OCI-LY1 (cell line): ENCODE results near the gene MACF1.

Experiments
- H2AFZ ChIP-seq: fragments of 200-600 bp; sonication (generic), shearing (Covaris generic); 2 replicates; pipeline ENCODE4 v1.6.0; 2014; ENCODE audit warnings: antibody characterized with exemption, mild to moderate bottlenecking, low read length
- H3F3A ChIP-seq: fragments of 200-600 bp; sonication (generic), shearing (Covaris generic); 2 replicates; pipeline ENCODE4 v1.6.0; 2014; ENCODE audit warnings: mild to moderate bottlenecking, antibody characterized with exemption, low read length, moderate library complexity; ENCODE audit not compliant: insufficient read depth
- H3K27ac ChIP-seq: fragments of 200-600 bp; sonication (generic); 2 replicates; pipeline ENCODE4 v1.5.1; 2014; ENCODE audit warnings: low read length, mixed run types, mild to moderate bottlenecking, low read depth; ENCODE audit not compliant: poor library complexity, severe bottlenecking
- H3K27me3 ChIP-seq: fragments of 200-600 bp; sonication (generic); 2 replicates; pipeline ENCODE4 v1.6.0; 2014; ENCODE audit warnings: antibody characterized with exemption, mild to moderate bottlenecking, low read length, moderate library complexity; ENCODE audit not compliant: insufficient read depth
- H3K36me3 ChIP-seq: fragments of 200-600 bp; sonication (generic); 2 replicates; pipeline ENCODE4 v1.6.1; 2014; ENCODE audit warnings: mild to moderate bottlenecking, antibody characterized with exemption, low read length, moderate library complexity, mixed read lengths; ENCODE audit not compliant: insufficient read depth
- H3K4me1 ChIP-seq: fragments of 200-600 bp; sonication (generic); 2 replicates; pipeline ENCODE4 v1.5.1; 2014; ENCODE audit warnings: mild to moderate bottlenecking, low read length, moderate library complexity; ENCODE audit not compliant: insufficient read depth, severe bottlenecking
- H3K4me2 ChIP-seq: fragments of 200-600 bp; sonication (generic), shearing (Covaris generic); 2 replicates; pipeline ENCODE4 v1.6.1; 2014; ENCODE audit warnings: low read length
- H3K4me3 ChIP-seq: fragments of 200-600 bp; sonication (generic); 2 replicates; pipeline ENCODE4 v1.5.1; 2014; ENCODE audit warnings: low read length, low read depth, mild to moderate bottlenecking, mixed read lengths; ENCODE audit not compliant: poor library complexity, severe bottlenecking
- H3K79me2 ChIP-seq: fragments of 200-600 bp; shearing (Covaris generic); 2 replicates; pipeline ENCODE4 v1.6.1; 2016; ENCODE audit warnings: mixed run types, low read length, mixed read lengths; ENCODE audit not compliant: insufficient read depth
- H3K9ac ChIP-seq: fragments of 200-600 bp; sonication (generic), shearing (Covaris generic); 2 replicates; pipeline ENCODE4 v1.6.1; 2014; ENCODE audit warnings: mild to moderate bottlenecking, low read length, mixed read lengths
- H3K9me2 ChIP-seq: fragments of 200-600 bp; sonication (generic), shearing (Covaris generic); 2 replicates; pipeline ENCODE4 v1.6.1; 2014; ENCODE audit warnings: low read depth, mild to moderate bottlenecking, low read length, mixed read lengths
- H3K9me3 ChIP-seq: fragments of 200-600 bp; shearing (Covaris generic); 2 replicates; pipeline ENCODE4 v1.6.1; 2014; ENCODE audit warnings: low read length, mixed read lengths
- H4K20me1 ChIP-seq: fragments of 200-600 bp; sonication (generic), shearing (Covaris generic); 2 replicates; pipeline ENCODE4 v1.6.0; 2016; ENCODE audit warnings: mild to moderate bottlenecking, low read length; ENCODE audit not compliant: insufficient read depth
- EZH2 ChIP-seq: fragments of 200-600 bp; sonication (generic), shearing (Covaris generic); IDR thresholded peaks from 2 replicates; pipeline ENCODE4 v1.8.0; 2017; ENCODE audit warnings: borderline replicate concordance, mixed run types, mild to moderate bottlenecking, antibody characterized with exemption, low read length, moderate library complexity, mixed read lengths
- TF ChIP-seq, protein P1 (sequence below): fragments of 200-600 bp; sonication (generic), shearing (Covaris generic); IDR thresholded peaks from 2 replicates; pipeline ENCODE4 v1.5.1; 2017; ENCODE audit warnings: mild to moderate bottlenecking, antibody characterized with exemption, low read length, moderate library complexity, mixed read lengths

The MACF1 gene

DNA sequence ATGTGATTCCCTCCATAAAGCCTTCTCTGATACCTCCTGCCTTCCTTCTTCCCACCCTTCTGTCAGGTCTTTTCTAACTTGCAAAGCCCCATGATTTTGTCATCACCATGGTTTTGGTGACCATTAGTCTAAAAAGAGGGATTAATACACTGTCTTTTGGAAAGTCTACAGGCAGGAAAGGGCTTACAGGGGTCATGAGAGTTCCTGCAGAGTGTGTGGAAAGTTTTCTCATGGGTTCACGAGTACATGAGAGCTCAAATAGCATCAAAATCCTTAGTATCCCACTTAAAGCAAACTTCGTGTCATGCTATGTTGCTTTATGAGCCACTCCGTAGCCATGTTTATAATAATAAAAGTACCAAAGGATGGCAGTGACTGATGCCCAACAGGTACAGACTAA, 200.4 kb downstream of the MACF1 start:
- no peaks in the 10 kb centered on the region for H3K9me2 ChIP-seq
- no peak overlapping the region for H3K4me2 ChIP-seq
- H3K4me1 ChIP-seq, result peaks cover 19% of the 10 kb centered on the region
- TF ChIP-seq EZH2, result no peak
- TF ChIP-seq, protein P1, sequence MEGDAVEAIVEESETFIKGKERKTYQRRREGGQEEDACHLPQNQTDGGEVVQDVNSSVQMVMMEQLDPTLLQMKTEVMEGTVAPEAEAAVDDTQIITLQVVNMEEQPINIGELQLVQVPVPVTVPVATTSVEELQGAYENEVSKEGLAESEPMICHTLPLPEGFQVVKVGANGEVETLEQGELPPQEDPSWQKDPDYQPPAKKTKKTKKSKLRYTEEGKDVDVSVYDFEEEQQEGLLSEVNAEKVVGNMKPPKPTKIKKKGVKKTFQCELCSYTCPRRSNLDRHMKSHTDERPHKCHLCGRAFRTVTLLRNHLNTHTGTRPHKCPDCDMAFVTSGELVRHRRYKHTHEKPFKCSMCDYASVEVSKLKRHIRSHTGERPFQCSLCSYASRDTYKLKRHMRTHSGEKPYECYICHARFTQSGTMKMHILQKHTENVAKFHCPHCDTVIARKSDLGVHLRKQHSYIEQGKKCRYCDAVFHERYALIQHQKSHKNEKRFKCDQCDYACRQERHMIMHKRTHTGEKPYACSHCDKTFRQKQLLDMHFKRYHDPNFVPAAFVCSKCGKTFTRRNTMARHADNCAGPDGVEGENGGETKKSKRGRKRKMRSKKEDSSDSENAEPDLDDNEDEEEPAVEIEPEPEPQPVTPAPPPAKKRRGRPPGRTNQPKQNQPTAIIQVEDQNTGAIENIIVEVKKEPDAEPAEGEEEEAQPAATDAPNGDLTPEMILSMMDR, result no peak
- H3K79me2 ChIP-seq, result no peaks in the 10 kb centered on the region
- no peak overlapping the region for H3K27ac ChIP-seq
- H2AFZ ChIP-seq, result no peak overlapping the region
- no peak overlapping the region for H3K9ac ChIP-seq
- no peaks in the 10 kb centered on the region for H3K27me3 ChIP-seq
- no peaks in the 10 kb centered on the region for H4K20me1 ChIP-seq
- H3K4me3 ChIP-seq, result no peak overlapping the region
- no peaks in the 10 kb centered on the region for H3K36me3 ChIP-seq
- H3K9me3 ChIP-seq, result no peaks in the 10 kb centered on the region
- H3F3A ChIP-seq, result no peaks in the 10 kb centered on the region

DNA sequence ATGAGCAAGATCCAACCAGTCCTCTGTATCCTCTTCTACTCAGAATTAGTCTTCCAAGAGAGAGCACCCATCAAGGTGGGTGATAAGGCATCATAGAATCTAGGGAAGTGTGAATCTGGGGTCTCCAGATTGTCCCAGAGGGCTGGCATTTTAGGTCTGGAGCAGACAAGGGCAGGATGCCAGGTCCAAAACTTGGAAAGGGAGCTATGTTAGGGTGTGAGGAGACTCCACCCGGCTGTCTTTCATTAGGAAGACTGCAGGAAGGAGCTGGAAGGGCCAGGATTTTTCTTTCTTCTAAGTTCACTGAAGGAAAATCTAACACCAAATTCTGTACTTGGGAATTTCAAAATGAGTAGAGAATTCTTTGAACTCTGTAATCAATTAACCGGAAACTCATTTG, 200.9 kb downstream of the MACF1 start:
- no peaks in the 10 kb centered on the region for H3K27me3 ChIP-seq
- H3K9me3 ChIP-seq, result no peaks in the 10 kb centered on the region
- no peaks in the 10 kb centered on the region for H3K36me3 ChIP-seq
- H3K9ac ChIP-seq, result no peak overlapping the region
- no peaks in the 10 kb centered on the region for H3K79me2 ChIP-seq
- H3K9me2 ChIP-seq, result no peaks in the 10 kb centered on the region
- H3F3A ChIP-seq, result no peaks in the 10 kb centered on the region
- no peak overlapping the region for H3K4me3 ChIP-seq
- no peak overlapping the region for H3K27ac ChIP-seq
- H2AFZ ChIP-seq, result no peak overlapping the region
- H3K4me2 ChIP-seq, result no peak overlapping the region
- H4K20me1 ChIP-seq, result no peaks in the 10 kb centered on the region
- peaks cover 19% of the 10 kb centered on the region for H3K4me1 ChIP-seq
- no peak for TF ChIP-seq EZH2
- TF ChIP-seq, protein P1, result no peak

DNA sequence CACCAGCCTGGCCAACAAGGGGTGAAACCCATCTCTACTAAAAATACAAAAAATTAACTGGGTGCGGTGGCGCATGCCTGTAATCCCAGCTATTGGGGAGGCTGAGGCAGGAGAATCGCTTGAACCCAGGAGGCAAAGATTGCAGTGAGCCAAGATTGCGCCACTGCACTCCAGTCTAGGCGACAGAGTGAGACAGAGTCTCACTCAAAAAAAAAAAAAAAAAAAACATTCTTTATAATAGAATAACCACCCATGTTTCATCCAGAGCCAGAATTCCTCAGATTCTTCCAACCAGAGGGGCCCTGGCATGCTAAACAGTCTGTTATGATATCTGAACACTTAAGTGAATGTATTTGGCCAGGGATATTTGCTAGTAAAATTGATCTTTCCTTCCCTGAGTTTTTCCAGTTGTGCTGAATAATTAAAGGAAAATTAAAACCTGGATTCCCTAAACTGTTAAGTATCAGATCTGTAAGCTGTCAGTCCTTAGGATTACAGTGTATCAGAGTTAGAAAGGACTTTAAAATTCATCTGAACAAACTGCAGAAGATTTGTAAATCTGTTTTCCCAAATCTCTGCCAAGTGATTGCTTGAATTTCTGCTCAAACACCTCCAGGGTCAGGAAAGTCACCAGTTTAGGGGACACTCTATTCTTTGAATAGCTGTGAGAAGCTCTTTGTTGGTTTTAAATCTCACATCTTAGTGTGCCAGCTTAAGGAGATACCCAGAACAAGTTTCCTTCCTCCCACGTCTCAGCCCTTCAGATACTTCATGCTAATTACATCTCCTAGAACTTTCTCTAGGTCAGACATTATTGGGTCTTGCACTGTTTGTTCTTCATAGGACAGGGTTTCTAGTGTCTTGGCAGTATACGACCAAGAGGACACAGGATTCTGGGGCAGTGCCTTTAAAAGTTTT, 202.3 kb downstream of the MACF1 start:
- no peak overlapping the region for H3K4me3 ChIP-seq
- H3F3A ChIP-seq, result no peaks in the 10 kb centered on the region
- TF ChIP-seq, protein P1, result no peak
- TF ChIP-seq EZH2, result no peak
- H3K4me2 ChIP-seq, result no peak overlapping the region
- H3K9ac ChIP-seq, result no peak overlapping the region
- no peaks in the 10 kb centered on the region for H3K9me2 ChIP-seq
- H3K9me3 ChIP-seq, result no peaks in the 10 kb centered on the region
- peaks cover 25% of the 10 kb centered on the region for H3K4me1 ChIP-seq
- no peaks in the 10 kb centered on the region for H3K79me2 ChIP-seq
- no peaks in the 10 kb centered on the region for H3K36me3 ChIP-seq
- H3K27me3 ChIP-seq, result no peaks in the 10 kb centered on the region
- no peak overlapping the region for H3K27ac ChIP-seq
- H4K20me1 ChIP-seq, result no peaks in the 10 kb centered on the region
- no peak overlapping the region for H2AFZ ChIP-seq
